HAP-1 (cell line): ENCODE data around the gene LYL1.

ENCODE experiments used
- DNase-seq, 2 experiments: peaks; one replicate each; pipeline ENCODE4 v3.0.0-alpha.2; 2016 to 2020; ENCODE audit warnings: low spot score in 2 of 2
- H3K27me3 ChIP-seq: fragments of 250-450 bp; sonication (Bioruptor Pico); 2 replicates; pipeline ENCODE4 v1.5.1; 2020; ENCODE audit warnings: low read depth, mild to moderate bottlenecking, moderate library complexity
- H3K36me3 ChIP-seq: fragments of 250-450 bp; sonication (Bioruptor Pico); replicated peaks from 2 replicates; pipeline ENCODE4 v1.5.1; 2020; ENCODE audit warnings: mild to moderate bottlenecking
- H3K4me1 ChIP-seq: fragments of 250-450 bp; sonication (Bioruptor Pico); 2 replicates; pipeline ENCODE4 v1.5.1; 2020; ENCODE audit warnings: mild to moderate bottlenecking
- H3K4me3 ChIP-seq: fragments of 250-450 bp; sonication (Bioruptor Pico); 2 replicates; pipeline ENCODE4 v1.5.1; 2020; ENCODE audit warnings: mild to moderate bottlenecking, moderate library complexity
- H3K9me3 ChIP-seq: fragments of 250-450 bp; sonication (Bioruptor Pico); 2 replicates; pipeline ENCODE4 v1.5.1; 2020; ENCODE audit warnings: mild to moderate bottlenecking, moderate library complexity
- in situ Hi-C: fragments of 300-500 bp; cut with MboI; formaldehyde crosslinking; loops from 3 replicates; pipeline ENCODE4 v1.14.3; 2020; ENCODE audit warnings: low sequenced_read_pairs, inconsistent platforms, mixed read lengths

Gene LYL1

GRCh38 chr19:13062317-13062716, 40.3 kb downstream of the LYL1 start:
- no peak for DNase-seq
- Histone ChIP-seq H3K36me3 (no peaks in the 10 kb centered on the region), H3K4me3 (no peak overlapping the region), H3K9me3 (no peaks in the 10 kb centered on the region), H3K4me1 (peaks cover 12% of the 10 kb centered on the region), H3K27me3 (no peaks in the 10 kb centered on the region)
- in situ Hi-C loops = no loop called here

DNA sequence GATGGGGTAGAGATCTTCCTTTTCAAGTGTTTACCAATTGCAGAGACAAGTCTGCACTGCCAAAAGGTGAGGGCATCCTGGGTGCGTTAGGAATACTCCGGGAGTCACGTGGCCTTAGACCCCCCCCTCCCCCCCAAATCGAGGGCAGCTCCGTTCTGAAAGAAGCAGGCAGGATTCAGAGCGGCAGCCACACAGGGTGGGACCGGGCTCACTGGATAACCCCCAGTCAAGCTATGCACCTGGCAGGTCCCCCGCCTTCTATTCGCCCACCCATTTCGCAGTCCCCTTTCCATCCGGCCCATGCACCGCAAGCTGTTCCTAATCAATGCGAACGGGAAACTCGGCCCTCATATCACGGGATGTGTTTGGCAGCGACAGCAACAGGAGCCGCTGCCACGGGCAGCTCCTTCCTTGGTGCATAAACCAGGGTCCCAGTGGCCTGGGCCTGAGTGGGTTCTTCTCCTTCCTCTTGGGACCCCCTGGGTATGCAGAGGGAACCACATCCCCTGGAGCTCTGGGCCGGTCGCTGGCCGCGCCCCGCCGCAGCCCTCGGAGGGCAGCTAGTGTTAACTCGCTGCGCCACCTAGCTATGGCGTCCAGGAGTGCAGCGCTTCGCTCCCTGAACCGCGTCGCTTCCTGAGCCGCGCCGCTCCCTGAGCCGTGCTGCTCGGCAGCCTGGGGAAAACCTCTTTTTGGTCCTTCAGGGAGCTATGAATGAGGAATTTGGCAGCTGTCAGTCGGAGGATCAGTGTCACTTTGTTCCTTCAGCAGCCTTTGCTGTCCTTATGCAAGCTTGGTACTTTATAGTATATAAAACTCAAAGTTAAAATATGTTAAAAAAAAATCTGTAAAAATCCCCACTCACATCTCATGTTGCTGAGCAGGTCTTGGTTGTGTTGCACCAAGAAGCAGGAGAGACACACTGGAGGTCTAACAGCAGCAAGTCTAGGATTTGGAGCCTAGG, 41.4 kb downstream of the LYL1 start:
- Histone ChIP-seq H3K27me3 (no peaks in the 10 kb centered on the region), H3K4me3 (peak overlapping the region; percentile 23)
- in situ Hi-C loops = no loop called here

DNA sequence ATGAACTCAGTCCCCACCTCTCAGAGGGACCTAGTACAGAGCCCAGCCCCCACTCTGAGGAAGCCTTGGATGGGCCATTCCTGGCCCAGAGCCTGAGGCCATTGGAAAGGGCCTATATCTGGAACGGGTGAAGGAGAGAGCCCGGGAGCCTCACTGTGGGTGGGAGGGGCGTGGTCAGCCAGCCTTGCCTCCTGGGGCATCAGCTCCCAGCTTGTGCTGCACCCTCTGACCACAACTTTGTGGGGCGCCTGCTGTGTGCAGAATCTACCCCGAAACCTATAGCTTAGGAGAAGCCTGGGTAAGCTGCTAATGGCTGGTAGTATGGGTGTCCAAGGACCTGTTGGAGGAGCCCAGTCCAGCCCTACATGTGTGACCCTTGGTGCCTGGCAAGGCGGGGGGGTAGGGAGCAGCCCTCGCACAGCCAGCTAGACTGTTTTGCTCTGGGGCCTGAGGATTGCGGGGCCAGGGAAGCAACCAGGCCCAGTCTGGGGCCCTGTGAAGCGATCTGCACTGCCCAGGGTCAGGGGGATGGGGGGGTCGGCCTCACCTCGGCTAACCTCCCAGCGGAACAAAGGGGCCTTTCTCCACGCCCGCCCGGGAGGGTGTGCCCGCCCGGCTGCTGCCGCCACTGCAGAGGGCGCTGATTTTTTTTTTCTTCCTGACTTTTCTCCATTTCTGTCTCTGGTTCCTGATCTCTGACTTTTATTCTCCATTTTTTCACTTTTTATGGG, 42.3 kb downstream of the LYL1 start:
- Histone ChIP-seq H3K4me1 (peaks cover 12% of the 10 kb centered on the region), H3K4me3 (no peak overlapping the region; the same call in 1 of the 2 replicates), H3K36me3 (no peaks in the 10 kb centered on the region), H3K27me3 (no peaks in the 10 kb centered on the region), H3K9me3 (no peaks in the 10 kb centered on the region)
- peak; percentile 28 to 69 for DNase-seq
- in situ Hi-C loops = no loop called here

More for the DNA sequence above, 41.4 kb downstream of the LYL1 start:
- DNase-seq = peak; percentile 65 to 92
- Histone ChIP-seq H3K36me3 (no peaks in the 10 kb centered on the region), H3K4me1 (peaks cover 12% of the 10 kb centered on the region), H3K9me3 (no peaks in the 10 kb centered on the region)

DNA sequence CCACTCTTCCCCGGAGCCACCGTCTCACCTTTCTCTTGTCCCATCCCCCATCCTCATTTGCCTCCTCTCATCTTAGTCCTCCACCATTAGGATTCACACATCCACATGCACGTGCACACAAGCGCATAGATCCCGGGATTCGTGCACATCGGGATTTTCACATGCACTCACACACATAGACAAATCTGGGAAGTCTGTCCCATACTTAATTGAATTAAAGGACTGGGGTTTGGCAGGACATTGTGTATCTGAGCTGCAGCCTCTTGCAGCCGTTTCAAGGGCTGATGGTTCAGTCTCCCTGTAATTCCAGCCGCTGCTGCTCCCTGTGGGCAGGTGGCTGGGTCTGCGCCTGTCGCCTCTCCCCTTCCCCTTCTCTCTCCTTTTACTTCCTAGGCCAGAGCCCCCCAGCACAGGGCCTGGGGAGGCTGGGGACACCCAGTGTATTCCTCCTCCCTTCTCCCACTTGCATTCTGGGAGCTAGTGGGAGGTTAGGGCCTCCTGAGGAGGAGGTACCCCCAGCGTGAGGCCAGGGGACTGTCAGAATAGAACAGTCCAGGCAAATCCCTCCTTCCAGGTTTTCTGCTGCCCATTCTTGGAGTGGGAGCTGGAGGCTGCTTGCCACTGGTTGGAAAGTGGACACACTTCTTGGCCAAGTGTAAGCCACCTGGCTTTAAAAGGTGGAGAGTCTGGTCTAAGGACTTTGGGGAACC, 43.6 kb downstream of the LYL1 start:
- Histone ChIP-seq H3K36me3 (no peaks in the 10 kb centered on the region), H3K9me3 (no peaks in the 10 kb centered on the region), H3K4me3 (no peak overlapping the region), H3K4me1 (peaks cover 12% of the 10 kb centered on the region), H3K27me3 (no peaks in the 10 kb centered on the region)
- no peak for DNase-seq
- in situ Hi-C loops = loop anchor here (5.0 kb wide), 1 partner anchor 72 kb away; no protein-coding TSS in a partner anchor

- H3K4me3 ChIP-seq = no peak overlapping the region
- H3K27me3 ChIP-seq = no peaks in the 10 kb centered on the region
- H3K4me1 ChIP-seq = peaks cover 18% of the 10 kb centered on the region
- in situ Hi-C loops = loop anchor here (5.0 kb wide), 1 partner anchor 70 kb away; no protein-coding TSS in a partner anchor
- H3K9me3 ChIP-seq = no peaks in the 10 kb centered on the region
- no peak for DNase-seq
- no peaks in the 10 kb centered on the region for H3K36me3 ChIP-seq
Observed at GRCh38 chr19:13057744-13058143, 44.9 kb downstream of the LYL1 start.

GRCh38 chr19:13057147-13057572, 45.5 kb downstream of the LYL1 start:
- H3K9me3 ChIP-seq = no peaks in the 10 kb centered on the region
- H3K4me1 ChIP-seq = peaks cover 18% of the 10 kb centered on the region
- no peaks in the 10 kb centered on the region for H3K27me3 ChIP-seq
- in situ Hi-C loops = loop anchor here (5.0 kb wide), 1 partner anchor 70 kb away; no protein-coding TSS in a partner anchor
- no peak for DNase-seq
- no peak overlapping the region for H3K4me3 ChIP-seq
- no peaks in the 10 kb centered on the region for H3K36me3 ChIP-seq

- no peak for DNase-seq
- in situ Hi-C loops = loop anchor here (5.0 kb wide), 1 partner anchor 69 kb away; no protein-coding TSS in a partner anchor
- H3K4me1 ChIP-seq = peaks cover 22% of the 10 kb centered on the region
- H3K9me3 ChIP-seq = no peaks in the 10 kb centered on the region
- H3K4me3 ChIP-seq = no peak overlapping the region
- no peaks in the 10 kb centered on the region for H3K36me3 ChIP-seq
- H3K27me3 ChIP-seq = no peaks in the 10 kb centered on the region
Observed at GRCh38 chr19:13056052-13056660, 46.5 kb downstream of the LYL1 start.

DNA sequence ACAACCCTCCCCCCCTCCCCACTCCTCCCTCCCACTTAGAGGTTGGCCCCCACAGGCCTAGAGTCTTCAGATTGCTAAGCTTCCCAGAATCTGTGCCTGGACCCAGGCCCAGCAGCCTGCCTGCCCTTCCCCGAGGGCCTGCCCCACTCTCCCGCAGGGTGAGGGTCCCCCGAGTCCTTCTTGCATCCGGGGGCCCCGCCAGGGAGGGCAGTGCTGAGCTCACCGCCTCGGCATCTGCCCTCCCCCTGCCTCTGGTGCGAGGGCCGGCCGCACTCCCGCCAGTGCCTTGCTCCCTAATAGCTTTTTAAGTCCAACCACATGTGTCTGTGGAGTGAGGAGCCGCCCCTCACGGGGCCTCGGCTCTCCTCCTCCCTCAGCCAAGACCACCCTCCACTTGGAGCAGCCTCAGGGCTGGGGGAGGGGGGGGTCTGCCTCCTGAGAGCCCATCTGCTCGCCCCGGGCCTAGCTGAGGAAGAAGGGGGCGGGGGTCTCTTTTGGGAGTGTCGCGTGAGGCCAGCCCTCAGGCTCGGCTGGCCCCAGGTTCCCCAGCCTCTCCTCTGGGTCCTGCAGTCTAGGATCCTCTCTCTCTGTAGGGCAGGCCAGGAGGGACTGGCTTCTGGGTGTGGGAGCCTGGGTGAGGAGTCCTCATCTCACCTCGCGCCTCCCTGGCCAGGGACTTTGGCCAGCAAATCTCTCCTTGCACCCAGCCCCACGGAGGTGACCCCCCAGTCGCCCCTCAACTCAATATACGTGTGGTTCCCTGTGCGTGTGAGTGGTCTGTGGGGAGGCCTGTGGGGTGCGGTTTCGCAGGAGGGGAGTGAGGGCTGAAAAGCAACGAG, 47.2 kb downstream of the LYL1 start:
- no peak overlapping the region for H3K4me3 ChIP-seq
- H3K36me3 ChIP-seq = no peaks in the 10 kb centered on the region
- no peaks in the 10 kb centered on the region for H3K27me3 ChIP-seq
- in situ Hi-C loops = loop anchor here (5.0 kb wide), 1 partner anchor 68 kb away; no protein-coding TSS in a partner anchor
- H3K9me3 ChIP-seq = no peaks in the 10 kb centered on the region
- H3K4me1 ChIP-seq = peaks cover 16% of the 10 kb centered on the region
- no peak for DNase-seq

GRCh38 chr19:13054626-13055212, 47.9 kb downstream of the LYL1 start:
- Histone ChIP-seq H3K4me1 (peaks cover 12% of the 10 kb centered on the region), H3K4me3 (no peak overlapping the region), H3K9me3 (no peaks in the 10 kb centered on the region), H3K27me3 (no peaks in the 10 kb centered on the region), H3K36me3 (no peaks in the 10 kb centered on the region)
- in situ Hi-C loops = loop anchor here (5.0 kb wide), 1 partner anchor 67 kb away; no protein-coding TSS in a partner anchor
- DNase-seq = no peak

- Histone ChIP-seq H3K4me3 (no peak overlapping the region), H3K9me3 (no peaks in the 10 kb centered on the region)
- in situ Hi-C loops = no loop called here
Observed at GRCh38 chr19:13053761-13054625, 48.7 kb downstream of the LYL1 start.

GRCh38 chr19:13053238-13053637, 49.4 kb downstream of the LYL1 start:
- in situ Hi-C loops = no loop called here
- Histone ChIP-seq H3K4me1 (peaks cover 12% of the 10 kb centered on the region), H3K36me3 (no peaks in the 10 kb centered on the region), H3K27me3 (no peaks in the 10 kb centered on the region), H3K9me3 (no peaks in the 10 kb centered on the region), H3K4me3 (no peak overlapping the region)
- DNase-seq = no peak

More at GRCh38 chr19:13053761-13054625, 48.7 kb downstream of the LYL1 start:
- Histone ChIP-seq H3K36me3 (no peaks in the 10 kb centered on the region), H3K27me3 (no peaks in the 10 kb centered on the region), H3K4me1 (peaks cover 12% of the 10 kb centered on the region)
- DNase-seq = peak in 1 of 2 experiments; percentile 64
